Uterus (tissue), 4 donors: ENCODE results near the gene C11orf58. TPM values are rescaled to one million over a fixed set of nuclear protein-coding genes. Genes with fewer than 3 reads are reported as not detected.

Source experiments
- DNase-seq, 2 donors: peaks; one replicate each; pipeline ENCODE4 v3.0.0-alpha.2; 2019 to 2020
- H3K27ac ChIP-seq, 2 donors: fragments of 200-600 bp; sonication (generic); 1 replicate in 1 of 2; 2 replicates in 1 of 2; pipeline ENCODE4 v1.5.1; 2016 to 2018
- H3K27me3 ChIP-seq, 2 donors: fragments of 200-600 bp; sonication (generic); one replicate each; pipeline ENCODE4 v1.5.1; 2018 to 2019; ENCODE audit warnings: control low read depth in 1 of 2
- H3K36me3 ChIP-seq, 2 donors: fragments of 200-600 bp; sonication (generic); one replicate each; pipeline ENCODE4 v1.5.1; 2019; ENCODE audit warnings: control low read depth in 1 of 2
- H3K4me1 ChIP-seq, 2 donors: fragments of 200-600 bp; sonication (generic); one replicate each; pipeline ENCODE4 v1.5.1; 2018 to 2019; ENCODE audit warnings: control low read depth in 1 of 2
- H3K4me3 ChIP-seq, 2 donors: fragments of 200-600 bp; sonication (generic); 1 replicate in 1 of 2; 2 replicates in 1 of 2; pipeline ENCODE4 v1.5.1; 2018 to 2019; ENCODE audit warnings: mild to moderate bottlenecking in 1 of 2
- H3K9me3 ChIP-seq, 2 donors: fragments of 200-600 bp; sonication (generic); one replicate each; pipeline ENCODE4 v1.5.1; 2019; ENCODE audit warnings: control low read depth in 1 of 2
- CTCF ChIP-seq, 4 experiments: fragments of 200-600 bp in 2 of 4; fragments of 450-650 bp in 2 of 4; sonication (generic) in 2 of 4; IDR thresholded peaks; one replicate each; pipeline ENCODE4 v1.5.1; 2016 to 2019; ENCODE audit warnings: antibody characterized with exemption in 4 of 4, mild to moderate bottlenecking in 2 of 4, moderate library complexity in 1 of 4
- POLR2A ChIP-seq, 2 donors: fragments of 450-650 bp; IDR thresholded peaks; one replicate each; pipeline ENCODE4 v1.6.1; 2016; ENCODE audit warnings: antibody characterized with exemption in 2 of 2, mild to moderate bottlenecking in 1 of 2, moderate library complexity in 1 of 2
- intact Hi-C: fragments of 100-400 bp; cut with DNase I; formaldehyde crosslinking; loops from one replicate; pipeline ENCODE4 v1.15.1; 2023; ENCODE audit warnings: low total_unique reads
- total RNA-seq, 4 donors: library from RNA; depleted of rRNA in 3 of 4; stranded (reverse); fragments of >200 nt in 3 of 4; gene quantifications; one replicate each; pipeline versions ENCODE4 v1.1.0 to v1.2.4, GENCODE V29; 2014 to 2023
- donor health status: DM: yes; HTN: yes; CAD: no.

Gene C11orf58
- 100 to 1,000 TPM; 126 to 252 (median 148) TPM for total RNA-seq

- H3K27me3 ChIP-seq = no peaks in the 10 kb centered on the region
- no peaks in the 10 kb centered on the region for H3K36me3 ChIP-seq
- H3K27ac ChIP-seq = peak within 1 kb of the TSS; percentile 87 to 93
- peak within 1 kb of the TSS; percentile 72 to 93 for H3K4me3 ChIP-seq
- no peaks in the 10 kb centered on the region for H3K9me3 ChIP-seq
- H3K4me1 ChIP-seq = peaks cover 7 to 12% of the 10 kb centered on the region in 2 donors
- TF ChIP-seq POLR2A (IDR thresholded peaks at IDR 0.05) = peak; percentile 85 to 94
- peak in 1 of 4 experiments; percentile 6 for TF ChIP-seq CTCF (IDR thresholded peaks at IDR 0.05)
- peak; percentile 94 to 96 for DNase-seq
- intact Hi-C loops = no loop called here
Measured at GRCh38 chr11:16738193-16738946, at the start of gene C11orf58. TSS of gene C11orf58 (plus strand) at chr11:16738647. CDS start at chr11:16738779, 132 bp downstream.

- TF ChIP-seq CTCF (IDR thresholded peaks at IDR 0.05) = no peak
- TF ChIP-seq POLR2A (IDR thresholded peaks at IDR 0.05) = no peak
- Histone ChIP-seq H3K36me3 (no peaks in the 10 kb centered on the region), H3K4me1 (no peaks in the 10 kb centered on the region), H3K4me3 (no peak overlapping the region), H3K9me3 (no peaks in the 10 kb centered on the region), H3K27me3 (no peaks in the 10 kb centered on the region), H3K27ac (no peak overlapping the region)
- intact Hi-C loops = no loop called here
- no peak for DNase-seq
Measured at GRCh38 chr11:16690086-16690485, 48.4 kb upstream of the C11orf58 start.

- Histone ChIP-seq H3K27me3 (no peaks in the 10 kb centered on the region), H3K4me3 (no peak overlapping the region), H3K27ac (no peak overlapping the region), H3K9me3 (no peaks in the 10 kb centered on the region), H3K36me3 (no peaks in the 10 kb centered on the region), H3K4me1 (no peaks in the 10 kb centered on the region)
- intact Hi-C loops = no loop called here
- TF ChIP-seq POLR2A (IDR thresholded peaks at IDR 0.05) = no peak
- TF ChIP-seq CTCF (IDR thresholded peaks at IDR 0.05) = no peak
- DNase-seq = no peak
Measured at GRCh38 chr11:16703795-16704194, 34.7 kb upstream of the C11orf58 start.

GRCh38 chr11:16713594-16713993, 24.9 kb upstream of the C11orf58 start:
- H3K27ac ChIP-seq = no peak overlapping the region
- TF ChIP-seq POLR2A (IDR thresholded peaks at IDR 0.05) (no peak), CTCF (IDR thresholded peaks at IDR 0.05) (no peak)
- no peaks in the 10 kb centered on the region for H3K27me3 ChIP-seq
- no peak overlapping the region for H3K4me3 ChIP-seq
- no peak for DNase-seq
- no peaks in the 10 kb centered on the region for H3K9me3 ChIP-seq
- intact Hi-C loops = no loop called here
- no peaks in the 10 kb centered on the region for H3K4me1 ChIP-seq
- no peaks in the 10 kb centered on the region for H3K36me3 ChIP-seq

- no peaks in the 10 kb centered on the region for H3K27me3 ChIP-seq
Measured at GRCh38 chr11:16722581-16723344, 15.7 kb upstream of the C11orf58 start.

More at GRCh38 chr11:16722581-16723344, 15.7 kb upstream of the C11orf58 start:
- Histone ChIP-seq H3K4me3 (no peak overlapping the region), H3K9me3 (no peaks in the 10 kb centered on the region), H3K27ac (no peak overlapping the region), H3K4me1 (no peaks in the 10 kb centered on the region), H3K36me3 (no peaks in the 10 kb centered on the region)
- intact Hi-C loops = no loop called here
- no peak for DNase-seq
- no peak for TF ChIP-seq POLR2A (IDR thresholded peaks at IDR 0.05)
- TF ChIP-seq CTCF (IDR thresholded peaks at IDR 0.05) = no peak
